IPS-15b (cell line): ENCODE measurements around the gene ATP11A.

Source experiments
- H3K27me3 ChIP-seq: one replicate; pipeline ENCODE4 v1.6.1; 2013; ENCODE audit warnings: low read length; ENCODE audit not compliant: control insufficient read depth, insufficient read depth
- H3K36me3 ChIP-seq: one replicate; pipeline ENCODE4 v1.6.1; 2013; ENCODE audit warnings: low read length; ENCODE audit not compliant: control insufficient read depth, insufficient read depth
- H3K4me1 ChIP-seq: one replicate; pipeline ENCODE4 v1.6.1; 2013; ENCODE audit warnings: mild to moderate bottlenecking, low read length; ENCODE audit not compliant: control insufficient read depth, insufficient read depth
- H3K4me3 ChIP-seq: one replicate; pipeline ENCODE4 v1.5.1; 2013; ENCODE audit warnings: low read depth, low read length
- H3K9ac ChIP-seq: one replicate; pipeline ENCODE4 v1.6.1; 2013; ENCODE audit warnings: low read depth, mild to moderate bottlenecking, low read length
- H3K9me3 ChIP-seq: one replicate; pipeline ENCODE4 v1.6.1; 2013; ENCODE audit warnings: mild to moderate bottlenecking, low read length; ENCODE audit not compliant: control insufficient read depth, insufficient read depth

Gene ATP11A

GRCh38 chr13:112903071-112903577 is 213.3 kb downstream of the ATP11A start:
- no peaks in the 10 kb centered on the region for H3K27me3 ChIP-seq
- H3K36me3 ChIP-seq = peaks cover 19% of the 10 kb centered on the region
- no peak overlapping the region for H3K4me3 ChIP-seq
- no peaks in the 10 kb centered on the region for H3K9me3 ChIP-seq
- H3K9ac ChIP-seq = no peak overlapping the region
- H3K4me1 ChIP-seq = peaks cover 12% of the 10 kb centered on the region

- Histone ChIP-seq H3K4me1 (peaks cover 12% of the 10 kb centered on the region), H3K9me3 (no peaks in the 10 kb centered on the region), H3K4me3 (no peak overlapping the region), H3K9ac (no peak overlapping the region), H3K36me3 (peaks cover 19% of the 10 kb centered on the region), H3K27me3 (no peaks in the 10 kb centered on the region)
Observed at GRCh38 chr13:112903606-112904195, 213.9 kb downstream of the ATP11A start.

GRCh38 chr13:112904436-112904960 is 214.7 kb downstream of the ATP11A start:
- H3K4me3 ChIP-seq = no peak overlapping the region
- H3K27me3 ChIP-seq = no peaks in the 10 kb centered on the region
- no peak overlapping the region for H3K9ac ChIP-seq
- H3K36me3 ChIP-seq = peaks cover 19% of the 10 kb centered on the region
- peaks cover 12% of the 10 kb centered on the region for H3K4me1 ChIP-seq
- H3K9me3 ChIP-seq = no peaks in the 10 kb centered on the region

- peaks cover 12% of the 10 kb centered on the region for H3K4me1 ChIP-seq
- H3K36me3 ChIP-seq = peaks cover 19% of the 10 kb centered on the region
- no peak overlapping the region for H3K4me3 ChIP-seq
- H3K27me3 ChIP-seq = no peaks in the 10 kb centered on the region
- H3K9me3 ChIP-seq = no peaks in the 10 kb centered on the region
- no peak overlapping the region for H3K9ac ChIP-seq
Observed at GRCh38 chr13:112905086-112905485, 215.2 kb downstream of the ATP11A start.

GRCh38 chr13:112905619-112905989 is 215.8 kb downstream of the ATP11A start:
- Histone ChIP-seq H3K4me1 (peaks cover 12% of the 10 kb centered on the region), H3K27me3 (no peaks in the 10 kb centered on the region), H3K9ac (no peak overlapping the region), H3K4me3 (no peak overlapping the region), H3K9me3 (no peaks in the 10 kb centered on the region), H3K36me3 (peaks cover 19% of the 10 kb centered on the region)

GRCh38 chr13:112905990-112906641 is 216.3 kb downstream of the ATP11A start:
- H3K4me1 ChIP-seq = peaks cover 12% of the 10 kb centered on the region
- H3K9me3 ChIP-seq = no peaks in the 10 kb centered on the region
- no peak overlapping the region for H3K4me3 ChIP-seq
- H3K36me3 ChIP-seq = peaks cover 19% of the 10 kb centered on the region
- H3K27me3 ChIP-seq = no peaks in the 10 kb centered on the region
- no peak overlapping the region for H3K9ac ChIP-seq

GRCh38 chr13:112907286-112907685 is 217.4 kb downstream of the ATP11A start:
- Histone ChIP-seq H3K4me3 (no peak overlapping the region), H3K36me3 (peaks cover 19% of the 10 kb centered on the region), H3K4me1 (peaks cover 9% of the 10 kb centered on the region), H3K9me3 (no peaks in the 10 kb centered on the region), H3K27me3 (no peaks in the 10 kb centered on the region), H3K9ac (no peak overlapping the region)

GRCh38 chr13:112907871-112908331 is 218.1 kb downstream of the ATP11A start:
- no peak overlapping the region for H3K9ac ChIP-seq
- H3K36me3 ChIP-seq = peaks cover 16% of the 10 kb centered on the region
- H3K4me1 ChIP-seq = peaks cover 9% of the 10 kb centered on the region
- H3K4me3 ChIP-seq = no peak overlapping the region
- no peaks in the 10 kb centered on the region for H3K9me3 ChIP-seq
- H3K27me3 ChIP-seq = no peaks in the 10 kb centered on the region

- Histone ChIP-seq H3K4me1 (peaks cover 9% of the 10 kb centered on the region), H3K9me3 (no peaks in the 10 kb centered on the region), H3K4me3 (no peak overlapping the region), H3K9ac (no peak overlapping the region), H3K27me3 (no peaks in the 10 kb centered on the region), H3K36me3 (peaks cover 13% of the 10 kb centered on the region)
Observed at GRCh38 chr13:112908342-112908741, 218.5 kb downstream of the ATP11A start.

- no peaks in the 10 kb centered on the region for H3K27me3 ChIP-seq
- H3K9ac ChIP-seq = no peak overlapping the region
Observed at GRCh38 chr13:112910016-112910415, 220.2 kb downstream of the ATP11A start.

GRCh38 chr13:112910616-112911280 is 220.9 kb downstream of the ATP11A start:
- peaks cover 8% of the 10 kb centered on the region for H3K4me1 ChIP-seq
- H3K4me3 ChIP-seq = no peak overlapping the region
- no peaks in the 10 kb centered on the region for H3K27me3 ChIP-seq
- H3K9me3 ChIP-seq = no peaks in the 10 kb centered on the region
- H3K36me3 ChIP-seq = no peaks in the 10 kb centered on the region
- no peak overlapping the region for H3K9ac ChIP-seq

More at GRCh38 chr13:112910016-112910415, 220.2 kb downstream of the ATP11A start:
- Histone ChIP-seq H3K4me3 (no peak overlapping the region), H3K4me1 (peaks cover 9% of the 10 kb centered on the region), H3K9me3 (no peaks in the 10 kb centered on the region), H3K36me3 (peaks cover 3% of the 10 kb centered on the region)
